Prostate gland (tissue), 2 donors: ENCODE data around the gene FAAP100.

ENCODE experiments used
- CTCF ChIP-seq, 4 experiments: fragments of 200-600 bp in 2 of 4; fragments of 450-650 bp in 2 of 4; sonication (generic) in 2 of 4; IDR thresholded peaks; 1 replicate in 3 of 4; 2 replicates in 1 of 4; pipeline ENCODE4 v1.5.1; 2016 to 2019; ENCODE audit warnings: antibody characterized with exemption in 4 of 4, mild to moderate bottlenecking in 2 of 4, moderate library complexity in 2 of 4
- POLR2A ChIP-seq: fragments of 450-650 bp; IDR thresholded peaks from one replicate; pipeline ENCODE4 v1.6.1; 2016; ENCODE audit warnings: antibody characterized with exemption, mild to moderate bottlenecking

- TF ChIP-seq CTCF (IDR thresholded peaks at IDR 0.05) (no peak), POLR2A (no peak)
These were observed 6.8 kb downstream of the FAAP100 start for GRCh38 chr17:81545160-81545949.
